Measurements from ENCODE around the gene COPA.

DNA sequence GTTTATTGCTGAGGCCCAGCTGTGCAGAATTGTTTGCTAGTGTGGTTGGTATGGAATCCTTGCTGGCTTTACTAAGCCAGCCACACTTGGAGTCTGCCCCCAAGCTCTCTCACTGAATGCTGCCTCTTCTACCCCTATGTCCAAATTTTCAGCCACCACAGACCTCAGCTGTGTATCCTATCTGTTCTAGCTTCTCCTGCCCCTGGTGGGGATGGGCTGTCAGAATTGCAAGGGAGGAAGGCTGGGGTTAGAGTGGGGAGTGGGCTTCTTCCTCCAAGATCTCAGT is 28.2 kb upstream of the COPA start:
- TF ChIP-seq TARDBP (IDR thresholded peaks at IDR 0.05), result no peak
- no peak for TF ChIP-seq SUZ12 (IDR thresholded peaks at IDR 0.05)
- no peak for TF ChIP-seq BHLHE40 (IDR thresholded peaks at IDR 0.05; ENCODE audit: borderline replicate concordance)
- no peak for TF ChIP-seq FOXM1 (IDR thresholded peaks at IDR 0.05; ENCODE audit: borderline replicate concordance)

Measured in HEK293T (cell line).